ENCODE data around the gene RAD51B.

Gene RAD51B

GRCh38 chr14:68222726-68223125 lies 403.1 kb downstream of the RAD51B start:
- Histone ChIP-seq H3K27ac (replicated peaks) (no peak overlapping the region), H3K4me3 (replicated peaks; ENCODE audit: insufficient read depth, low read length) (no peak overlapping the region), H3K27me3 (ENCODE audit: insufficient read depth, poor library complexity, severe bottlenecking) (no peaks in the 10 kb centered on the region)
- TF ChIP-seq CTCF (IDR thresholded peaks at IDR 0.05; ENCODE audit: insufficient read depth, low read length) (no peak), POLR2AphosphoS5 (IDR thresholded peaks at IDR 0.05; ENCODE audit: low read depth) (no peak), GABPA (IDR thresholded peaks at IDR 0.05; ENCODE audit: low read depth) (no peak), SPI1 (IDR thresholded peaks at IDR 0.05; ENCODE audit: borderline replicate concordance, low read depth) (no peak), REST (IDR thresholded peaks at IDR 0.05; ENCODE audit: insufficient replicate concordance, low read depth) (no peak)
- no peak for DNase-seq (ENCODE audit: low read depth in 1 of 2, low spot score in 1 of 2)

GRCh38 chr14:68223631-68224030 lies 404.1 kb downstream of the RAD51B start:
- DNase-seq (ENCODE audit: low read depth in 1 of 2, low spot score in 1 of 2), result no peak
- H3K27me3 ChIP-seq (ENCODE audit: insufficient read depth, poor library complexity, severe bottlenecking), result no peaks in the 10 kb centered on the region
- no peak for TF ChIP-seq SPI1 (IDR thresholded peaks at IDR 0.05; ENCODE audit: borderline replicate concordance, low read depth)
- no peak for TF ChIP-seq REST (IDR thresholded peaks at IDR 0.05; ENCODE audit: insufficient replicate concordance, low read depth)
- no peak for TF ChIP-seq CTCF (IDR thresholded peaks at IDR 0.05; ENCODE audit: insufficient read depth, low read length)
- no peak for TF ChIP-seq GABPA (IDR thresholded peaks at IDR 0.05; ENCODE audit: low read depth)
- no peak for TF ChIP-seq POLR2AphosphoS5 (IDR thresholded peaks at IDR 0.05; ENCODE audit: low read depth)
- no peak overlapping the region for H3K27ac ChIP-seq (replicated peaks)
- H3K4me3 ChIP-seq (replicated peaks; ENCODE audit: insufficient read depth, low read length), result no peak overlapping the region

GRCh38 chr14:68225321-68225720 lies 405.7 kb downstream of the RAD51B start:
- no peak overlapping the region for H3K27ac ChIP-seq (replicated peaks)
- TF ChIP-seq POLR2AphosphoS5 (IDR thresholded peaks at IDR 0.05; ENCODE audit: low read depth), result no peak
- TF ChIP-seq REST (IDR thresholded peaks at IDR 0.05; ENCODE audit: insufficient replicate concordance, low read depth), result no peak
- no peak for TF ChIP-seq SPI1 (IDR thresholded peaks at IDR 0.05; ENCODE audit: borderline replicate concordance, low read depth)
- TF ChIP-seq GABPA (IDR thresholded peaks at IDR 0.05; ENCODE audit: low read depth), result no peak
- TF ChIP-seq CTCF (IDR thresholded peaks at IDR 0.05; ENCODE audit: insufficient read depth, low read length), result no peak
- H3K4me3 ChIP-seq (replicated peaks; ENCODE audit: insufficient read depth, low read length), result no peak overlapping the region
- H3K27me3 ChIP-seq (ENCODE audit: insufficient read depth, poor library complexity, severe bottlenecking), result no peaks in the 10 kb centered on the region
- no peak for DNase-seq (ENCODE audit: low read depth in 1 of 2, low spot score in 1 of 2)

Measured in HL-60 (cell line).